Neural cell (in vitro differentiated cells): Measurements from ENCODE around the gene IL18BP.

Source experiments
- EP300 ChIP-seq: fragments of 450-650 bp; conservative IDR thresholded peaks from 2 replicates; pipeline ENCODE4 v1.6.1; 2014; ENCODE audit warnings: antibody characterized with exemption, mild to moderate bottlenecking, moderate library complexity; ENCODE audit not compliant: poor library complexity, severe bottlenecking
- MXI1 ChIP-seq: fragments of 450-650 bp; conservative IDR thresholded peaks from 2 replicates; pipeline ENCODE4 v1.6.1; 2014; ENCODE audit warnings: antibody characterized with exemption, mild to moderate bottlenecking; ENCODE audit not compliant: poor library complexity, severe bottlenecking
- TF ChIP-seq, protein P1 (sequence below): IDR thresholded peaks from 2 replicates; pipeline ENCODE4 v1.6.1; 2012; ENCODE audit warnings: borderline replicate concordance
- TF ChIP-seq, protein P2 (sequence below): fragments of 450-650 bp; IDR thresholded peaks from 2 replicates; pipeline ENCODE4 v1.5.1; 2014; ENCODE audit warnings: antibody characterized with exemption, mild to moderate bottlenecking, moderate library complexity; ENCODE audit not compliant: poor library complexity, severe bottlenecking

DNA sequence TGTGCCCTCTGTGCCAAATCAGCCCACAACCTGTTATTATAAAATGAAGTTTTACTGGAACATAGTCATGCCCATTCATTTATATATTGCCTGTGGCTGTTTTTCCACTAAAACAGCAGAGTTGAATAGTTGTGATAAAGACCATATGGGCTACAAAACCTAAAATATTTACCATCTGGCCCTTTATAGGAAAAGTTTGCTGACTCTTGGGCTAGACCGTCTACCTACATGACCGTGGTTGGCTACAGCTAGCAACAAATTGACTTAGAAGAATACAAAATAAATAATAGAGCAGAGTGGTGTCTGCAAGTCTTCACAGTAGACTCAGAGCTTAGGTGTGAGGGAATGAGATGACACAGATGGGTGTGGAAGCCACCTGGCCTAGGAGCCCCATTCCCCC, 11.2 kb upstream of the IL18BP start:
- TF ChIP-seq, protein P1, sequence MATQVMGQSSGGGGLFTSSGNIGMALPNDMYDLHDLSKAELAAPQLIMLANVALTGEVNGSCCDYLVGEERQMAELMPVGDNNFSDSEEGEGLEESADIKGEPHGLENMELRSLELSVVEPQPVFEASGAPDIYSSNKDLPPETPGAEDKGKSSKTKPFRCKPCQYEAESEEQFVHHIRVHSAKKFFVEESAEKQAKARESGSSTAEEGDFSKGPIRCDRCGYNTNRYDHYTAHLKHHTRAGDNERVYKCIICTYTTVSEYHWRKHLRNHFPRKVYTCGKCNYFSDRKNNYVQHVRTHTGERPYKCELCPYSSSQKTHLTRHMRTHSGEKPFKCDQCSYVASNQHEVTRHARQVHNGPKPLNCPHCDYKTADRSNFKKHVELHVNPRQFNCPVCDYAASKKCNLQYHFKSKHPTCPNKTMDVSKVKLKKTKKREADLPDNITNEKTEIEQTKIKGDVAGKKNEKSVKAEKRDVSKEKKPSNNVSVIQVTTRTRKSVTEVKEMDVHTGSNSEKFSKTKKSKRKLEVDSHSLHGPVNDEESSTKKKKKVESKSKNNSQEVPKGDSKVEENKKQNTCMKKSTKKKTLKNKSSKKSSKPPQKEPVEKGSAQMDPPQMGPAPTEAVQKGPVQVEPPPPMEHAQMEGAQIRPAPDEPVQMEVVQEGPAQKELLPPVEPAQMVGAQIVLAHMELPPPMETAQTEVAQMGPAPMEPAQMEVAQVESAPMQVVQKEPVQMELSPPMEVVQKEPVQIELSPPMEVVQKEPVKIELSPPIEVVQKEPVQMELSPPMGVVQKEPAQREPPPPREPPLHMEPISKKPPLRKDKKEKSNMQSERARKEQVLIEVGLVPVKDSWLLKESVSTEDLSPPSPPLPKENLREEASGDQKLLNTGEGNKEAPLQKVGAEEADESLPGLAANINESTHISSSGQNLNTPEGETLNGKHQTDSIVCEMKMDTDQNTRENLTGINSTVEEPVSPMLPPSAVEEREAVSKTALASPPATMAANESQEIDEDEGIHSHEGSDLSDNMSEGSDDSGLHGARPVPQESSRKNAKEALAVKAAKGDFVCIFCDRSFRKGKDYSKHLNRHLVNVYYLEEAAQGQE, result no peak
- TF ChIP-seq EP300 (no peak), MXI1 (no peak)
- TF ChIP-seq, protein P2, sequence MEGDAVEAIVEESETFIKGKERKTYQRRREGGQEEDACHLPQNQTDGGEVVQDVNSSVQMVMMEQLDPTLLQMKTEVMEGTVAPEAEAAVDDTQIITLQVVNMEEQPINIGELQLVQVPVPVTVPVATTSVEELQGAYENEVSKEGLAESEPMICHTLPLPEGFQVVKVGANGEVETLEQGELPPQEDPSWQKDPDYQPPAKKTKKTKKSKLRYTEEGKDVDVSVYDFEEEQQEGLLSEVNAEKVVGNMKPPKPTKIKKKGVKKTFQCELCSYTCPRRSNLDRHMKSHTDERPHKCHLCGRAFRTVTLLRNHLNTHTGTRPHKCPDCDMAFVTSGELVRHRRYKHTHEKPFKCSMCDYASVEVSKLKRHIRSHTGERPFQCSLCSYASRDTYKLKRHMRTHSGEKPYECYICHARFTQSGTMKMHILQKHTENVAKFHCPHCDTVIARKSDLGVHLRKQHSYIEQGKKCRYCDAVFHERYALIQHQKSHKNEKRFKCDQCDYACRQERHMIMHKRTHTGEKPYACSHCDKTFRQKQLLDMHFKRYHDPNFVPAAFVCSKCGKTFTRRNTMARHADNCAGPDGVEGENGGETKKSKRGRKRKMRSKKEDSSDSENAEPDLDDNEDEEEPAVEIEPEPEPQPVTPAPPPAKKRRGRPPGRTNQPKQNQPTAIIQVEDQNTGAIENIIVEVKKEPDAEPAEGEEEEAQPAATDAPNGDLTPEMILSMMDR, result no peak
